ENCODE data around the gene SRRM2. TPM values are rescaled to one million over a fixed set of nuclear protein-coding genes. Genes with fewer than 3 reads are reported as not detected.

The SRRM2 gene
- total RNA-seq, 1 experiment from 2014 or later = 746 TPM

GRCh38 chr16:2779978-2780898 lies 27.8 kb downstream of the SRRM2 start:
- Histone ChIP-seq H3K4me2 (no peak overlapping the region), H3K36me3 (ENCODE audit: low read depth) (no peaks in the 10 kb centered on the region), H3K79me2 (ENCODE audit: low read depth) (peaks cover 36% of the 10 kb centered on the region), H3K9me3 (ENCODE audit: insufficient read depth, low read depth) (no peaks in the 10 kb centered on the region), H3K9me2 (ENCODE audit: insufficient read depth) (no peaks in the 10 kb centered on the region), H3K4me3 (no peak overlapping the region), H4K20me1 (ENCODE audit: insufficient read depth) (no peaks in the 10 kb centered on the region), H3K4me1 (replicated peaks; ENCODE audit: insufficient read depth) (peaks cover 19% of the 10 kb centered on the region), H3F3A (ENCODE audit: insufficient read depth, low read depth) (peaks cover 24% of the 10 kb centered on the region), H3K27ac (no peak overlapping the region), H3K27me3 (ENCODE audit: insufficient read depth, low read depth) (no peaks in the 10 kb centered on the region), H2AFZ (no peak overlapping the region)
- POLR2A ChIA-PET (ENCODE audit: unreplicated experiment) = interaction anchor here (0.5 kb wide), 1 partner anchor 71 kb away, joined by 3 read pairs; no protein-coding TSS in a partner anchor
- TF ChIP-seq EZH2 (IDR thresholded peaks at IDR 0.05; ENCODE audit: low read depth) = no peak
- TF ChIP-seq, protein P1, sequence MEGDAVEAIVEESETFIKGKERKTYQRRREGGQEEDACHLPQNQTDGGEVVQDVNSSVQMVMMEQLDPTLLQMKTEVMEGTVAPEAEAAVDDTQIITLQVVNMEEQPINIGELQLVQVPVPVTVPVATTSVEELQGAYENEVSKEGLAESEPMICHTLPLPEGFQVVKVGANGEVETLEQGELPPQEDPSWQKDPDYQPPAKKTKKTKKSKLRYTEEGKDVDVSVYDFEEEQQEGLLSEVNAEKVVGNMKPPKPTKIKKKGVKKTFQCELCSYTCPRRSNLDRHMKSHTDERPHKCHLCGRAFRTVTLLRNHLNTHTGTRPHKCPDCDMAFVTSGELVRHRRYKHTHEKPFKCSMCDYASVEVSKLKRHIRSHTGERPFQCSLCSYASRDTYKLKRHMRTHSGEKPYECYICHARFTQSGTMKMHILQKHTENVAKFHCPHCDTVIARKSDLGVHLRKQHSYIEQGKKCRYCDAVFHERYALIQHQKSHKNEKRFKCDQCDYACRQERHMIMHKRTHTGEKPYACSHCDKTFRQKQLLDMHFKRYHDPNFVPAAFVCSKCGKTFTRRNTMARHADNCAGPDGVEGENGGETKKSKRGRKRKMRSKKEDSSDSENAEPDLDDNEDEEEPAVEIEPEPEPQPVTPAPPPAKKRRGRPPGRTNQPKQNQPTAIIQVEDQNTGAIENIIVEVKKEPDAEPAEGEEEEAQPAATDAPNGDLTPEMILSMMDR (conservative IDR thresholded peaks at IDR 0.05) = no peak
- CTCF ChIA-PET = no interaction called here
- DNase-seq = no peak
- no TSS peak for BruUV-seq (replicated peaks)
- intact Hi-C loops (cut with micrococcal nuclease; ENCODE audit: unreplicated experiment) = loop anchor here (2.0 to 5.0 kb wide), 2 partner anchors 15 to 37 kb away; partner anchors contain the start of gene PRSS21

- no peak overlapping the region for H3K4me3 ChIP-seq
- no peak overlapping the region for H2AFZ ChIP-seq
- H3K9me3 ChIP-seq (ENCODE audit: insufficient read depth, low read depth) = no peaks in the 10 kb centered on the region
- no peak for TF ChIP-seq EZH2 (IDR thresholded peaks at IDR 0.05; ENCODE audit: low read depth)
- TF ChIP-seq, protein P1 (conservative IDR thresholded peaks at IDR 0.05) = no peak
- intact Hi-C loops (cut with micrococcal nuclease; ENCODE audit: unreplicated experiment) = no loop called here
- no peak overlapping the region for H3K4me2 ChIP-seq
- H3K36me3 ChIP-seq (ENCODE audit: low read depth) = no peaks in the 10 kb centered on the region
- H3K9me2 ChIP-seq (ENCODE audit: insufficient read depth) = no peaks in the 10 kb centered on the region
- no peak overlapping the region for H3K27ac ChIP-seq
- H3F3A ChIP-seq (ENCODE audit: insufficient read depth, low read depth) = peaks cover 25% of the 10 kb centered on the region; the same call in 1 of the 2 replicates
- H4K20me1 ChIP-seq (ENCODE audit: insufficient read depth) = no peaks in the 10 kb centered on the region
- no peak for DNase-seq
- no TSS peak for BruUV-seq (replicated peaks)
- CTCF ChIA-PET = interaction anchor here (0.6 kb wide), 1 partner anchor 47 kb away, joined by 3 read pairs; the partner anchor contains the start of gene ZG16B
- peaks cover 9% of the 10 kb centered on the region for H3K4me1 ChIP-seq (replicated peaks; ENCODE audit: insufficient read depth)
- peaks cover 2% of the 10 kb centered on the region; the same call in 1 of the 2 replicates for H3K27me3 ChIP-seq (ENCODE audit: insufficient read depth, low read depth)
- POLR2A ChIA-PET (ENCODE audit: unreplicated experiment) = no interaction called here
- peaks cover 19% of the 10 kb centered on the region for H3K79me2 ChIP-seq (ENCODE audit: low read depth)
These were observed 30.3 kb downstream of the SRRM2 start for GRCh38 chr16:2782583-2783351.

All from PC-9 (cell line).